ENCODE measurements around the gene TMEM9B. TPM values are rescaled to one million over a fixed set of nuclear protein-coding genes. Genes with fewer than 3 reads are reported as not detected.

Gene TMEM9B
- polyA plus RNA-seq, 2 of the 4 experiments (the other 2 are of a cell fraction) = 35.1 to 47.3 TPM

DNA sequence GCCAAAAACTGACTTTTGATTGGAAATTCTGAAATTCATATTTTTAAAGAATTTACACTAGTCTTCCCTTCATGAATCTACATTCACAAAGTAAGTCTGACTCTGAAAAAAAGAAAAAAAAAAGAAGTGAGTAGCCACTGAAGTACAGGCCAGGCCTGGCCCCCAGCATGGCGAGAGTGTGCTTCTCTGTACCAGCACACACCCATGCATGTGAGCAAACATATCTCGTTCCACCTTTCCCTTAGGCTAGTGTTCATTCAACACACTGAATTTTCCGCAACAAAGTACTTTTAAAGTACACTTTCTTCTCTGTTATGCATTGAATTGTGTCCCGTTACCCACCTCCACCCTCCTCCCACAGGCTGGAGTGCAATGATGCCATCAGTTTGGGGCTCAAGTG, 36.0 kb downstream of the TMEM9B start:
- DNase-seq (ENCODE audit: low read depth in 1 of 2, low spot score in 1 of 2) = no peak
- ChIA-PET CTCF (interaction anchor here (1.1 to 3.5 kb wide), 4 partner anchors 10 to 31 kb away, joined by 3 to 17 read pairs (median 8); no protein-coding TSS in a partner anchor), POLR2A (no interaction called here)
- no peaks in the 10 kb centered on the region for H3K4me1 ChIP-seq
- no peak overlapping the region for H3K27ac ChIP-seq
- WGBS (ENCODE audit: missing lambda C conversion rate) = 92% methylated on average over 4 of the region's 4 CpGs
- no peak overlapping the region for H3K4me3 ChIP-seq
- FAIRE-seq = no peak
- ATAC-seq = no peak
- H3K4me2 ChIP-seq = no peak overlapping the region
- no peaks in the 10 kb centered on the region for H3K9me3 ChIP-seq
- TF ChIP-seq RARB (CRISPR knock-in tag; IDR thresholded peaks at IDR 0.05) (no peak), HOXA7 (CRISPR knock-in tag; IDR thresholded peaks at IDR 0.05) (no peak), MAFK (IDR thresholded peaks at IDR 0.05; ENCODE audit: partially characterized antibody) (no peak), POLR2AphosphoS2 (conservative IDR thresholded peaks at IDR 0.05; ENCODE audit: low read length) (no peak), FOSL2 (IDR thresholded peaks at IDR 0.05) (no peak), FOSL2 (CRISPR knock-in tag; IDR thresholded peaks at IDR 0.05) (no peak), PHF8 (IDR thresholded peaks at IDR 0.05; ENCODE audit: borderline replicate concordance, low read depth) (no peak), ZFP36 (IDR thresholded peaks at IDR 0.05; ENCODE audit: borderline replicate concordance, partially characterized antibody) (no peak), ZNF302 (CRISPR knock-in tag; IDR thresholded peaks at IDR 0.05) (no peak), HOXB13 (CRISPR knock-in tag; IDR thresholded peaks at IDR 0.05; ENCODE audit: low read depth) (no peak), KDM5A (IDR thresholded peaks at IDR 0.05) (no peak), RNF2 (IDR thresholded peaks at IDR 0.05; ENCODE audit: borderline replicate concordance, low read depth) (no peak), MYC (IDR thresholded peaks at IDR 0.05; ENCODE audit: borderline replicate concordance, low read length) (no peak)
- TF ChIP-seq, protein P1, sequence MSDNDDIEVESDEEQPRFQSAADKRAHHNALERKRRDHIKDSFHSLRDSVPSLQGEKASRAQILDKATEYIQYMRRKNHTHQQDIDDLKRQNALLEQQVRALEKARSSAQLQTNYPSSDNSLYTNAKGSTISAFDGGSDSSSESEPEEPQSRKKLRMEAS (IDR thresholded peaks at IDR 0.05) = no peak
- TF ChIP-seq, protein P2, sequence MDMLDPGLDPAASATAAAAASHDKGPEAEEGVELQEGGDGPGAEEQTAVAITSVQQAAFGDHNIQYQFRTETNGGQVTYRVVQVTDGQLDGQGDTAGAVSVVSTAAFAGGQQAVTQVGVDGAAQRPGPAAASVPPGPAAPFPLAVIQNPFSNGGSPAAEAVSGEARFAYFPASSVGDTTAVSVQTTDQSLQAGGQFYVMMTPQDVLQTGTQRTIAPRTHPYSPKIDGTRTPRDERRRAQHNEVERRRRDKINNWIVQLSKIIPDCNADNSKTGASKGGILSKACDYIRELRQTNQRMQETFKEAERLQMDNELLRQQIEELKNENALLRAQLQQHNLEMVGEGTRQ (IDR thresholded peaks at IDR 0.05) = no peak
- TF ChIP-seq, protein P3, sequence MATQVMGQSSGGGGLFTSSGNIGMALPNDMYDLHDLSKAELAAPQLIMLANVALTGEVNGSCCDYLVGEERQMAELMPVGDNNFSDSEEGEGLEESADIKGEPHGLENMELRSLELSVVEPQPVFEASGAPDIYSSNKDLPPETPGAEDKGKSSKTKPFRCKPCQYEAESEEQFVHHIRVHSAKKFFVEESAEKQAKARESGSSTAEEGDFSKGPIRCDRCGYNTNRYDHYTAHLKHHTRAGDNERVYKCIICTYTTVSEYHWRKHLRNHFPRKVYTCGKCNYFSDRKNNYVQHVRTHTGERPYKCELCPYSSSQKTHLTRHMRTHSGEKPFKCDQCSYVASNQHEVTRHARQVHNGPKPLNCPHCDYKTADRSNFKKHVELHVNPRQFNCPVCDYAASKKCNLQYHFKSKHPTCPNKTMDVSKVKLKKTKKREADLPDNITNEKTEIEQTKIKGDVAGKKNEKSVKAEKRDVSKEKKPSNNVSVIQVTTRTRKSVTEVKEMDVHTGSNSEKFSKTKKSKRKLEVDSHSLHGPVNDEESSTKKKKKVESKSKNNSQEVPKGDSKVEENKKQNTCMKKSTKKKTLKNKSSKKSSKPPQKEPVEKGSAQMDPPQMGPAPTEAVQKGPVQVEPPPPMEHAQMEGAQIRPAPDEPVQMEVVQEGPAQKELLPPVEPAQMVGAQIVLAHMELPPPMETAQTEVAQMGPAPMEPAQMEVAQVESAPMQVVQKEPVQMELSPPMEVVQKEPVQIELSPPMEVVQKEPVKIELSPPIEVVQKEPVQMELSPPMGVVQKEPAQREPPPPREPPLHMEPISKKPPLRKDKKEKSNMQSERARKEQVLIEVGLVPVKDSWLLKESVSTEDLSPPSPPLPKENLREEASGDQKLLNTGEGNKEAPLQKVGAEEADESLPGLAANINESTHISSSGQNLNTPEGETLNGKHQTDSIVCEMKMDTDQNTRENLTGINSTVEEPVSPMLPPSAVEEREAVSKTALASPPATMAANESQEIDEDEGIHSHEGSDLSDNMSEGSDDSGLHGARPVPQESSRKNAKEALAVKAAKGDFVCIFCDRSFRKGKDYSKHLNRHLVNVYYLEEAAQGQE (IDR thresholded peaks at IDR 0.05) = no peak

DNA sequence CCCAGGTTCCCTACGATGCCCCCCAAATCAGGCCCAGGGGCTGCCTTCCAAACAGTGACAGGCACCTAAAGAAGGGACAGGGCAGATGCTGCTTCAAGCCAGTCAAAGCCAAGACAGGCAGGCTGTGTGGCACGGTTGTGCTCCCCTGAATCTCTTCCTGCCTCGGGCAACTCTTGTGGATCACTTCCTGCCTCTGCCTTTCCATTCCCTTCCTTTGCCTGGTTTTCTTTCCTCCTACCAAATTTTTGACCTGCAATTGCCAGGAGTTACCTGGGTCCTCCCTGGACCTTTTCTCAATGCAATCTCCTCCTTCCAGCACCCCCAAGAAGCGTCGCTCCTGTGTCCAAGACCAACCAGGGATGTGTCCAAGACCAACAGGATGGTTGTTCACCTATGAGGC, 37.0 kb downstream of the TMEM9B start:
- H3K27ac ChIP-seq = no peak overlapping the region
- H3K9me3 ChIP-seq = no peaks in the 10 kb centered on the region
- DNase-seq (ENCODE audit: low read depth in 1 of 2, low spot score in 1 of 2) = no peak
- no peak for ATAC-seq
- no peak overlapping the region for H3K4me3 ChIP-seq
- CTCF ChIA-PET = interaction anchor here (0.7 to 3.5 kb wide), 4 partner anchors 9 to 32 kb away, joined by 3 to 17 read pairs (median 8); no protein-coding TSS in a partner anchor
- WGBS (ENCODE audit: missing lambda C conversion rate) = 88% methylated on average over 5 of the region's 5 CpGs
- POLR2A ChIA-PET = no interaction called here
- no peak for FAIRE-seq
- H3K4me2 ChIP-seq = no peak overlapping the region
- TF ChIP-seq TP53 (CRISPR knock-in tag; IDR thresholded peaks at IDR 0.05) (no peak), CHD2 (IDR thresholded peaks at IDR 0.05; ENCODE audit: low read length, partially characterized antibody) (no peak), RAD21 (conservative IDR thresholded peaks at IDR 0.05 in 1 of 2, IDR thresholded peaks at IDR 0.05 in 1 of 2) (no peak)
- no peaks in the 10 kb centered on the region for H3K4me1 ChIP-seq

DNA sequence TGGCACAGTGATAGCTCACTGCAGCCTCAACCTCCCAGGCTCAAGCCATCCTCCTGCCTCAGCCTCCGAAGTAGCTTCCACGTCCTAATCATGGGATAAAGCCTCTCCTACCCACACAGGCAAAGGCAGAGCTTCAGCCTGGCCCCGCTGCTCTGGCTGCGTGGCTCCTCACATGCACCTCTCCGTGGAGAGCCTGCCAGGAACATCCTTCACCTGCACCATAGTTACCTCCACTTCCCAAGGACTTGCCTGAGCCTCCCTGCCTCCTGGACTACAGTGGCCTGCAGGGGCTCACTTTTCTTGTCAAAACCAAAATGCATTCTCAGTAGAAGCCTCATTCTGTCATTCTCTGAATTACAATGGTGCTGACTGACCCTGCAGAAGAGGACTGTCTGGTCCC, 38.0 kb downstream of the TMEM9B start:
- no peak overlapping the region for H3K4me2 ChIP-seq
- 90% methylated on average over 5 of the region's 5 CpGs for WGBS (ENCODE audit: missing lambda C conversion rate)
- POLR2A ChIA-PET = interaction anchor here (0.7 kb wide), 1 partner anchor 332 kb away, joined by 3 read pairs; no protein-coding TSS in a partner anchor
- no peak for ATAC-seq
- CTCF ChIA-PET = interaction anchor here (1.4 to 3.5 kb wide), 3 partner anchors 12 to 211 kb away, joined by 8 to 17 read pairs (median 13); no protein-coding TSS in a partner anchor
- no peaks in the 10 kb centered on the region for H3K9me3 ChIP-seq
- H3K27ac ChIP-seq = no peak overlapping the region
- DNase-seq (ENCODE audit: low read depth in 1 of 2, low spot score in 1 of 2) = no peak
- no peak for FAIRE-seq
- H3K4me3 ChIP-seq = no peak overlapping the region
- H3K4me1 ChIP-seq = no peaks in the 10 kb centered on the region
- TF ChIP-seq RAD21 (conservative IDR thresholded peaks at IDR 0.05 in 1 of 2, IDR thresholded peaks at IDR 0.05 in 1 of 2) (no peak), TFCP2L1 (CRISPR knock-in tag; IDR thresholded peaks at IDR 0.05) (no peak), HOXB13 (CRISPR knock-in tag; IDR thresholded peaks at IDR 0.05; ENCODE audit: low read depth) (no peak)

Data from A549 (cell line).